GM12891 (cell line): Measurements from ENCODE around the gene CEACAM6.
A peak's percentile ranks its signal among the peaks of the same experiment; 100 is the strongest.
"Not testable (repeated sequence)": the region's sequence is repeated elsewhere in the genome, so short reads cannot be mapped to it uniquely, and the experiment has no call there.

Experiments
- DNase-seq: peaks from one replicate; pipeline ENCODE4 v3.0.0; 2011; ENCODE audit warnings: low spot score; ENCODE audit not compliant: insufficient read length
- FAIRE-seq: peaks from 2 replicates; lab custom pipeline; 2011; peaks lifted over from hg19 to GRCh38; lab: Jason Lieb, UNC
- PAX5 ChIP-seq: IDR thresholded peaks from 2 replicates; pipeline ENCODE4 v1.6.1; 2011; ENCODE audit warnings: low read length, moderate library complexity, mild to moderate bottlenecking; ENCODE audit not compliant: insufficient read depth, severe bottlenecking
- POLR2A ChIP-seq: IDR thresholded peaks from 2 replicates; pipeline ENCODE4 v1.6.1; 2011; ENCODE audit warnings: low read depth, low read length, control low read depth
- POLR2AphosphoS5 ChIP-seq: IDR thresholded peaks from 2 replicates; pipeline ENCODE4 v1.6.1; 2011; ENCODE audit warnings: low read depth, low read length, control low read depth
- POU2F2 ChIP-seq: IDR thresholded peaks from 2 replicates; pipeline ENCODE4 v1.6.1; 2011; ENCODE audit warnings: low read depth, mild to moderate bottlenecking, control low read depth, low read length, moderate library complexity
- SPI1 ChIP-seq: IDR thresholded peaks from 2 replicates; pipeline ENCODE4 v1.6.1; 2011; ENCODE audit warnings: low read depth, low read length, control low read depth
- TAF1 ChIP-seq: IDR thresholded peaks from 2 replicates; pipeline ENCODE4 v1.6.1; 2011; ENCODE audit warnings: low read depth, low read length, control low read depth

The CEACAM6 gene

DNA sequence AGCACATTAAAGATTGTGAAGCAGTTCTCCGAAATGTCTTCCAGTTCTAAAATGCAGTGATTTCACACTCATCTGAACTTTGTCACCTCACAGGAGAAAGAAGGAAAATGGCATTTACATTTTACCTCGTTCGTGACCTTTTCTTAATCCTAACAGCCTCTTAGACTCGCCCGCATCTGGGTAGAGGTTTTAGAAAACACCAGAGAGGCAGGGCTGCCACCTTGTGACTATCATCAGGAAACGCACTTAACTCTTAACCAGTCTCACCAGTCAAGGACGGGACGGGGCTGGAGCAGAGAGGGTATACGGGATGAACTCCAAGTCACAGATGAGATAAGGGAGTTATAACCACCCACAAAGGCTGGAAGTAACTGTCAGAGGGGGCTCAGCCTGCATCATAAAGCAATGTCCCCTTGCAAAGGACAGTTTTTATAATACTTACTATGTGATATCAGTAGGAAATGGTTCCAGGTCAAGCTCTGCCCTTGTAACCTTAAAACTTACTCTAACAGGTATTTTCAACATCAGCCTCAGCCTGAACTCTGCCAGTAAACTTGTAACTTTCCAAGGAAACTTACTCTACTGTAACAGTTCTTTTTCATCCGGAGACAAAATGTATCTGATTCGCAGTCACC lies 8.6 kb upstream of the CEACAM6 start:
- TF ChIP-seq POLR2AphosphoS5 (no peak), POU2F2 (no peak), POLR2A (no peak), TAF1 (no peak), SPI1 (no peak), PAX5 (no peak)
- DNase-seq (peak; percentile 35), FAIRE-seq (peak; percentile 89)

DNA sequence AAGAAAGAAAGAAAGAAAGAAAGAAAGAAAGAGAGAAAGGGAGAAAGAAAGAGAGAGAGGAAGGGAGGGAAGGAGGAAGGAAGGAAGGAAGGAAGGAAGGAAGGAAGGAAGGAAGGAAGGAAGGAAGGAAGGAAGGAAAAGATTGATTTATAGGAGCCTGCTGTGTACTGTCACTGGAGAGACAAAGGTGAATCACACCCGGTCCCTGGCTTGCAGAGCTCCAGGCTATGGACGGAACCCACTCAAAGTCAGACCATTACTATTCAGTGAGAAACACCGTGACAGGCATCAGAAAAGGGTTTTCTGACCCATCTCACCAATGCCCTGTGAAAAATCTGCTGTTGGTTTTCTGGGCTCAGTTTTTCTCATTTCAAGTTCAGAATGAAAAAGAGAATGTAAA lies 7.3 kb upstream of the CEACAM6 start:
- DNase-seq (no peak), FAIRE-seq (no peak)
- TF ChIP-seq PAX5 = no peak
- TF ChIP-seq POLR2A = no peak
- no peak for TF ChIP-seq TAF1
- TF ChIP-seq POLR2AphosphoS5 = no peak
- no peak for TF ChIP-seq SPI1
- TF ChIP-seq POU2F2 = no peak

DNA sequence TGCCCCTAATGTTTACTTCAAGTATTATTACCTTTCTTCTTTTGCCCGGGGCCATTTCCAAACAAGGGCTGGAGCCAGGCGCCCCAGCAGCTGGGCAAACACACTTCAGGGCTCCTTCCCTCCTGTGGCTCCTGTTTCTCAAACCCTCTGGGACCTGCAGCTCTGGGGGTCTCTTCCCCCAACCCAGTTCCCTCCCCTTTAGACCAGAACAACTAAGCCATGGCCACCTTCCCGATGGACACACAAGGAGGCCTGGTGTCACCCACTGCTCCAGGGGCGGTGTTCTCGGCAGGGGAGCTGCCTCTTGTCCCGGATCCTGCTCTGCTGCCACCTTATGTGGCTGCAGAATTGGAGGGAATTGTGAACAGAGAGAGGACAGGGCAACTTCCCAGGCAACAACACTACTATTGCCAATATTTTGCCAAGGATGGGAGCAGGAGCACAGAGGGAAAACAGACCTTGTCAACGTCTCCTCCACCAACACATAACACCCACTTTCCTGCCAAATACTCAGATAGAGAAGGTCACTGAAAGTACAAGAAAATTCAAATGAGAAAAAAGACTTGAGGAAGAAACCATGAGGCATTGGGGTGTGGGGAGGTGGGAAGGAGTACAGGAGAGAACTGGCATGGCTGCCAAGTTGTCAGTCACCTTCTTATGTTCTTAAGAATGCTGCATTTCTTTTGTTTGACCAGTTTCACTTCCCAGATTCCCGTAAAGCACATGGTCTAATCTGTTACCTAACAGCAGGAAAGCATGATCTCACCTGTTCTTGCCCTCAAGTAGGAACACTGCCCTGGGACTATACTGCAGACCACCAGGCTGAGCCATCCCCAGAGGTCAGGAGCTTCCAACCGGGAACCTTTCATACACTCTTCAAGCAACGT lies 4.8 kb upstream of the CEACAM6 start:
- FAIRE-seq, DNase-seq: not testable (repeated sequence)

DNA sequence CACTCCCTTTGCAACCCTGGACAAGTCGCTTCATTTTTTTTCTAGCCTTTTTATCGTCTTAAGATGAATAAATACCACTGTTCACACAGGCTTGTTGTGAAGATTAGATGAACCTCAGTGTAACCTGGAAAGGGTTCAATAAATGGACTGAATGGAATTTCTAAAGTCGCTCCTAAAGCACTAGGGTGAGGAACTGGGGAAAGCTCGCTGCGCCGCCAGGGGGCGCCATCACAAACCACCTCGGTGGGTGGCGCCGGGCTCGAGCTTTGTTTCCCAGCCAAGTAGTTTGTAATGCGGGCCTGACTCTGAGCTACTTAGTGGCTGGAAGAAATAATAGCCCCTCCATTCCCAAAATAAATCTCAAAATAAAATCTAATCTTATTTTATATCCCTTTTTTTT lies 2.2 kb upstream of the CEACAM6 start:
- FAIRE-seq (peak; percentile 40), DNase-seq (peak; percentile 38)
- TF ChIP-seq SPI1 (0 out of 2 replicates have a peak, but pooled peaks have one; percentile 23), TAF1 (no peak), POU2F2 (no peak)

DNA sequence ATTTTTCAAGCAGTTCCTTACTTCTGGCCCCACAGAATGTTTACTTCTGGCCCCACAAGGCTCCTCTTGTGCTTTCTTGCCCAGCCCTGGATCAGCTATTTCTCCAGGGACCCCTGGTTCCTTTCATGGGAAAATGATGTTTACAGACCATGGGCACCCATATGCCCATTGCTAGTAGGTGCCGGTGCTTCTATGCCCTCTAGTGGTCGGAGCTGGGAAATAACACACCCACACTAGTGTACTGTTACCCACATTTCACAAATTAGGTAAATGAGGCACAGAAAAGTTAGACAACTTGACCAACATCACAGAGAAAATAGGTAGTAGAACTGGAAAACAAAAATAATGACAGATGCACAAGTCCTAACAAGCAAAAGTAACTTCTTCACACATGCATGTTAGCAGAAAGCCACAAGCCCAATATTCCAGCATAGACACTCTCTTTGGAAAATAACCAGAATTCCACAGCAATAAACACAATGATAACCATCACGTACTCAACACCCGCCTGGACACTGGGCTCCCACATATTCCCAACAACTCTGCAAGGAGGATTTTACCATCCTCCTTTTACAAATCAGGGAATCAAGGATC lies 1.3 kb upstream of the CEACAM6 start:
- TF ChIP-seq POU2F2 = no peak
- TF ChIP-seq POLR2A = no peak
- no peak for TF ChIP-seq SPI1
- no peak for TF ChIP-seq TAF1
- TF ChIP-seq PAX5 = no peak
- no peak for TF ChIP-seq POLR2AphosphoS5
- peak; percentile 96 for FAIRE-seq
- peak; percentile 13 for DNase-seq

DNA sequence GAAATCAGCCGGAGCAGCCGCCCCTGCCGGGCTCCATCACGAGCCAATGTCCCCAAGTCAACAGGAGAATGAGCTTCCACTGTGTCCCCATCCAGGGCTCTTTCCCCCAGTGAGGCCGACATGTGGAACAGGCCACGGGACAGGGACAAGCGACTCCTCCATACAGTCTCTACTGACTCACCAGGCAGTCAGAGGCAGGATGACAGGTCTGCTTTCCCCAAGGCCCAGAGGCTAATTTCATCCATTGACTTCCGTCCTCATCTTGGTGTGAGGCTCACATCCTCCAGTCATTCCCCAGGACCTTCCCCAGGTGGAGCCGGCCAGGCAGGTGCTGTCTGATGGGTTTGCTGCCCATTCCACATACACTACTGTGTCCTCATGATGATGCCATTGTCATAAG lies 3.5 kb downstream of the CEACAM6 start:
- DNase-seq = no peak
- no peak for FAIRE-seq
- no peak for TF ChIP-seq POU2F2
- TF ChIP-seq PAX5 = no peak
- no peak for TF ChIP-seq POLR2AphosphoS5
- no peak for TF ChIP-seq POLR2A
- no peak for TF ChIP-seq TAF1
- no peak for TF ChIP-seq SPI1

DNA sequence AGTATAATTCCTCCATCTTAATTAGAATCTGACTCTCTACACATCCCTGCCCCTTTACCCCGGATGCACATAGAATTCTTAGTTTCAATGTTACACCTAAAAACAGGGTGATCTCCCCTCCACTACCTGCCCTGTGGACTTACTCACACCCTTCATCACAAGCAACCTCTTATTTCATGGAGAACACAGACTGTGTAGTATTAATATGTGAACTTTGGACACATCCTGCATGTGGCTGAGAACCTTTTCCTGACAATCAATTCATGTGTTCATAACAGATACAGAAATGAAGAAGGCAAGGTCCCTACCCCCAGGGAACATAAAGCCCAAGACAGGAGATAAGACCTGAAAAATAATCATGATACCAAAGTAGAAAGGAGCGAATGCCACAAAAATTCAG lies 11.8 kb downstream of the CEACAM6 start:
- FAIRE-seq = no peak

DNA sequence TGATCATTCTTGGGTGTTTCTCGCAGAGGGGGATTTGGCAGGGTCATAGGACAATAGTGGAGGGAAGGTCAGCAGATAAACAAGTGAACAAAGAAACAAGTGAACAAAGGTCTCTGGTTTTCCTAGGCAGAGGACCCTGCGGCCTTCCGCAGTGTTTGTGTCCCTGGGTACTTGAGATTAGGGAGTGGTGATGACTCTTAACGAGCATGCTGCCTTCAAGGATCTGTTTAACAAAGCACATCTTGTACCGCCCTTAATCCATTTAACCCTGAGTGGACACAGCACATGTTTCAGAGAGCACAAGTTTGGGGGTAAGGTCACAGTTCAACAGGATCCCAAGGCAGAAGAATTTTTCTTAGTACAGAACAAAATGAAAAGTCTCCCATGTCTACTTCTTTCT lies 12.8 kb downstream of the CEACAM6 start:
- not testable (repeated sequence) for FAIRE-seq, DNase-seq

More for the DNA sequence above, 11.8 kb downstream of the CEACAM6 start:
- TF ChIP-seq PAX5 (no peak), SPI1 (no peak), TAF1 (no peak), POLR2A (no peak), POU2F2 (no peak), POLR2AphosphoS5 (no peak)
- DNase-seq = no peak

DNA sequence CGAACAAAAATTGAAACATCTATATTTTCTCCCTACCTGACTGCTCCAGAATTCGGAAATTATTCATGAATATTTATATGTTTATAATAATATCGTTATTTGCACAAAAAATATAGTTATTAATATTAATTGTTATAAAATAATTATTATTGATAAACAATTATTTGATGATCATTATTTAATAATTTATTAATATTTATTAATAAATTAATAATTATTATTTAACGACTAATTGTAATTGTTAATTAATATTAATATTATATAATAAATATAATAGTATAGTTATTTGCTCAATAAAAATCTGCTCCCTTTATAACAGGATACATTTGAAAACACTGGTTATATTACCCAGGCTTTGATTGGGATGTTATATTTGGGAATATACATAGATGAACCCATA lies 14.3 kb downstream of the CEACAM6 start:
- TF ChIP-seq POU2F2 (no peak), POLR2AphosphoS5 (no peak), SPI1 (no peak), TAF1 (no peak), POLR2A (no peak), PAX5 (no peak)
- DNase-seq (no peak), FAIRE-seq (no peak)

DNA sequence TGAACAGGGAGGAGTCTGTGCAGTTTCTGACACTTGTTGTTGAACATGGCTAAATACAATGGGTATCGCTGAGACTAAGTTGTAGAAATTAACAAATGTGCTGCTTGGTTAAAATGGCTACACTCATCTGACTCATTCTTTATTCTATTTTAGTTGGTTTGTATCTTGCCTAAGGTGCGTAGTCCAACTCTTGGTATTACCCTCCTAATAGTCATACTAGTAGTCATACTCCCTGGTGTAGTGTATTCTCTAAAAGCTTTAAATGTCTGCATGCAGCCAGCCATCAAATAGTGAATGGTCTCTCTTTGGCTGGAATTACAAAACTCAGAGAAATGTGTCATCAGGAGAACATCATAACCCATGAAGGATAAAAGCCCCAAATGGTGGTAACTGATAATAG lies 16.1 kb downstream of the CEACAM6 start:
- no peak for FAIRE-seq
- TF ChIP-seq PAX5 = no peak
- no peak for TF ChIP-seq SPI1
- TF ChIP-seq TAF1 = no peak
- TF ChIP-seq POLR2AphosphoS5 = no peak
- no peak for TF ChIP-seq POU2F2
- TF ChIP-seq POLR2A = no peak

More for the DNA sequence above, 16.1 kb downstream of the CEACAM6 start:
- no peak for DNase-seq
